ENCODE data around the gene CD46.
"Not testable (repeated sequence)": the region's sequence is repeated elsewhere in the genome, so short reads cannot be mapped to it uniquely, and the experiment has no call there.

Gene CD46

GRCh38 chr1:207754011-207754410 lies 2.2 kb downstream of the CD46 start:
- Histone ChIP-seq H3K9me3 (ENCODE audit: insufficient read depth, low read depth, low read length) (no peaks in the 10 kb centered on the region), H3K9ac (ENCODE audit: low read depth, low read length) (peak overlapping the region; percentile 83; the same call in 1 of the 2 replicates), H3K27me3 (ENCODE audit: insufficient read depth, low read length) (no peaks in the 10 kb centered on the region), H3K27ac (ENCODE audit: low read length) (no peak overlapping the region), H3K4me3 (ENCODE audit: low read length) (peak overlapping the region; percentile 97), H3K4me1 (ENCODE audit: insufficient read depth, low read length) (peaks cover 21% of the 10 kb centered on the region), H3K36me3 (ENCODE audit: insufficient read depth, low read depth, low read length) (peaks cover 24% of the 10 kb centered on the region)

- no peaks in the 10 kb centered on the region for H3K9me3 ChIP-seq (ENCODE audit: insufficient read depth, low read depth, low read length)
- no peak overlapping the region for H3K9ac ChIP-seq (ENCODE audit: low read depth, low read length)
- H3K4me1 ChIP-seq (ENCODE audit: insufficient read depth, low read length), result peaks cover 16% of the 10 kb centered on the region
- peaks cover 35% of the 10 kb centered on the region for H3K36me3 ChIP-seq (ENCODE audit: insufficient read depth, low read depth, low read length)
- no peaks in the 10 kb centered on the region for H3K27me3 ChIP-seq (ENCODE audit: insufficient read depth, low read length)
- H3K27ac ChIP-seq (ENCODE audit: low read length), result no peak overlapping the region
- no peak overlapping the region for H3K4me3 ChIP-seq (ENCODE audit: low read length)
Measured at GRCh38 chr1:207754974-207755700, 3.3 kb downstream of the CD46 start.

- H3K36me3 ChIP-seq (ENCODE audit: insufficient read depth, low read depth, low read length), result peaks cover 44% of the 10 kb centered on the region
- H3K27ac ChIP-seq (ENCODE audit: low read length), result no peak overlapping the region
- H3K4me3 ChIP-seq (ENCODE audit: low read length), result no peak overlapping the region
- H3K9me3 ChIP-seq (ENCODE audit: insufficient read depth, low read depth, low read length), result no peaks in the 10 kb centered on the region
- H3K27me3 ChIP-seq (ENCODE audit: insufficient read depth, low read length), result no peaks in the 10 kb centered on the region
- peaks cover 16% of the 10 kb centered on the region for H3K4me1 ChIP-seq (ENCODE audit: insufficient read depth, low read length)
- no peak overlapping the region for H3K9ac ChIP-seq (ENCODE audit: low read depth, low read length)
Measured at GRCh38 chr1:207755846-207756693, 4.2 kb downstream of the CD46 start.

GRCh38 chr1:207762622-207763021 lies 10.8 kb downstream of the CD46 start:
- no peaks in the 10 kb centered on the region for H3K4me1 ChIP-seq (ENCODE audit: insufficient read depth, low read length)
- H3K4me3 ChIP-seq (ENCODE audit: low read length), result no peak overlapping the region
- peaks cover 99% of the 10 kb centered on the region for H3K36me3 ChIP-seq (ENCODE audit: insufficient read depth, low read depth, low read length)
- H3K27me3 ChIP-seq (ENCODE audit: insufficient read depth, low read length), result no peaks in the 10 kb centered on the region
- H3K27ac ChIP-seq (ENCODE audit: low read length), result no peak overlapping the region
- no peak overlapping the region for H3K9ac ChIP-seq (ENCODE audit: low read depth, low read length)
- H3K9me3 ChIP-seq (ENCODE audit: insufficient read depth, low read depth, low read length), result no peaks in the 10 kb centered on the region

- Histone ChIP-seq H3K4me1 (ENCODE audit: insufficient read depth, low read length) (no peaks in the 10 kb centered on the region), H3K27me3 (ENCODE audit: insufficient read depth, low read length) (no peaks in the 10 kb centered on the region), H3K36me3 (ENCODE audit: insufficient read depth, low read depth, low read length) (peaks cover 99% of the 10 kb centered on the region), H3K9ac (ENCODE audit: low read depth, low read length) (no peak overlapping the region), H3K27ac (ENCODE audit: low read length) (no peak overlapping the region), H3K9me3 (ENCODE audit: insufficient read depth, low read depth, low read length) (no peaks in the 10 kb centered on the region), H3K4me3 (ENCODE audit: low read length) (no peak overlapping the region)
Measured at GRCh38 chr1:207763091-207763490, 11.2 kb downstream of the CD46 start.

GRCh38 chr1:207763972-207764371 lies 12.1 kb downstream of the CD46 start:
- Histone ChIP-seq H3K27me3 (ENCODE audit: insufficient read depth, low read length) (no peaks in the 10 kb centered on the region), H3K27ac (ENCODE audit: low read length) (no peak overlapping the region), H3K9me3 (ENCODE audit: insufficient read depth, low read depth, low read length) (no peaks in the 10 kb centered on the region), H3K36me3 (ENCODE audit: insufficient read depth, low read depth, low read length) (peaks cover 99% of the 10 kb centered on the region), H3K9ac (ENCODE audit: low read depth, low read length) (no peak overlapping the region), H3K4me1 (ENCODE audit: insufficient read depth, low read length) (no peaks in the 10 kb centered on the region), H3K4me3 (ENCODE audit: low read length) (no peak overlapping the region)

DNA sequence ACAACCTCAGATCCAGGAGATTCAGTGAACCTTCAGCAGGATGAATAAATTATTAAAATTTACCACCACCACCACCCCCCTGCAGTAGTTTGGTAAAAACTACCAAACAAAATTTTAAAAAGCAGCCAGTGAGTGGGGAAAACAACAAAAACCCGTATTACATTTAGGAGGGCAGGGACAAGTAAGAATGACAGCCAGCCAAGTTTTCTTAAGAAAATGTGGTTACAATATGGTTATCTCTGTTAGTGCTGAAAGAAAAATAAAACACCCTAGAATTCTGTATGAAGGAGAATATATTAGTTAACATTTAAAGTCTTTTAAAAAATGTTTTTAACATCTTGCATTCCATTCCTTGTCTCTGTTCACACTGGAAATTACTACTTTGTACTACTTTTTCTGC lies 14.7 kb downstream of the CD46 start:
- H3K27me3 ChIP-seq (ENCODE audit: insufficient read depth, low read length), result no peaks in the 10 kb centered on the region
- H3K9me3 ChIP-seq (ENCODE audit: insufficient read depth, low read depth, low read length), result peaks cover 4% of the 10 kb centered on the region; the same call in 1 of the 2 replicates
- peaks cover 93% of the 10 kb centered on the region for H3K36me3 ChIP-seq (ENCODE audit: insufficient read depth, low read depth, low read length)
- no peak overlapping the region for H3K27ac ChIP-seq (ENCODE audit: low read length)
- H3K4me1 ChIP-seq (ENCODE audit: insufficient read depth, low read length), result no peaks in the 10 kb centered on the region
- H3K9ac ChIP-seq (ENCODE audit: low read depth, low read length), result no peak overlapping the region
- no peak overlapping the region for H3K4me3 ChIP-seq (ENCODE audit: low read length)

DNA sequence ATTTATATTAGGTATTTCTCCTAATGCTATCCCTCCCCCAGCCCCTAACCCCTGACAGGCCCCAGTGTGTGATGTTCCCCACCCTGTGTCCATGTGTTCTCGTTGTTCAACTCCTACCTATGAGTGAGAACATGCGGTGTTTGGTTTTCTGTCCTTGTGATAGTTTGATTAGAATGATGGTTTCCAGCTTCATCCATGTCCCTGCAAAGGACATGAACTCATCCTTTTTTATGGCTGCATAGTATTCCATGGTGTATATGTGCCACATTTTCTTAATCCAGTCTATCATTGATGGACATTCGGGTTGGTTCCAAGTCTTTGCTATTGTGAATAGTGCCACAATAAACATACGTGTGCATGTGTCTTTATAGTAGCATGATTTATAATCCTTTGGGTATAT lies 18.7 kb downstream of the CD46 start:
- H3K27ac ChIP-seq (ENCODE audit: low read length); H3K9me3 ChIP-seq (ENCODE audit: insufficient read depth, low read depth, low read length); H3K27me3 ChIP-seq (ENCODE audit: insufficient read depth, low read length); H3K4me3 ChIP-seq (ENCODE audit: low read length); H3K4me1 ChIP-seq (ENCODE audit: insufficient read depth, low read length); H3K9ac ChIP-seq (ENCODE audit: low read depth, low read length): not testable (repeated sequence)
- H3K36me3 ChIP-seq (ENCODE audit: insufficient read depth, low read depth, low read length), result peaks cover 61% of the 10 kb centered on the region

DNA sequence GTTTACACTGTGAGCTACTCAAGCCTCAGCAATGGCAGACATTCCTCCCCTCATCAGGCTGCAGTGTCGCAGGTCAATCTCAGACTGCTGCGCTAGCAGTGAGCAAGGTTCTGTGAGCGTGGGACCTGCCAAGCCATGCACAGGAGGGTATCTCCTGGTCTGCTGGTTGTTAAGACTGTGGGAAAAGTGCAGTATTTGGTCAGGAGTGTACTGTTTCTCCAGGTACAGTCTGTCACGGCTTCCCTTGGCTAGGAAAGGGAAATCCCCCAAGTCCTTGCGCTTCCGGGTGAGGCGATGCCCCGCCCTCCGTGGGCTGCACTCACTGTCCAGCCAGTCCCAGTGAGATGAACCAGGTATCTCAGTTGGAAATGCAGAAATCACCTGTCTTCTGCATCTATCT lies 24.2 kb downstream of the CD46 start:
- not testable (repeated sequence) for H3K4me1 ChIP-seq (ENCODE audit: insufficient read depth, low read length); H3K27me3 ChIP-seq (ENCODE audit: insufficient read depth, low read length); H3K4me3 ChIP-seq (ENCODE audit: low read length); H3K9ac ChIP-seq (ENCODE audit: low read depth, low read length); H3K9me3 ChIP-seq (ENCODE audit: insufficient read depth, low read depth, low read length); H3K27ac ChIP-seq (ENCODE audit: low read length)
- H3K36me3 ChIP-seq (ENCODE audit: insufficient read depth, low read depth, low read length), result peaks cover 51% of the 10 kb centered on the region

GRCh38 chr1:207777412-207777811 lies 25.6 kb downstream of the CD46 start:
- peaks cover 61% of the 10 kb centered on the region for H3K36me3 ChIP-seq (ENCODE audit: insufficient read depth, low read depth, low read length)
- not testable (repeated sequence) for H3K9ac ChIP-seq (ENCODE audit: low read depth, low read length); H3K4me1 ChIP-seq (ENCODE audit: insufficient read depth, low read length); H3K9me3 ChIP-seq (ENCODE audit: insufficient read depth, low read depth, low read length); H3K4me3 ChIP-seq (ENCODE audit: low read length); H3K27ac ChIP-seq (ENCODE audit: low read length); H3K27me3 ChIP-seq (ENCODE audit: insufficient read depth, low read length)

DNA sequence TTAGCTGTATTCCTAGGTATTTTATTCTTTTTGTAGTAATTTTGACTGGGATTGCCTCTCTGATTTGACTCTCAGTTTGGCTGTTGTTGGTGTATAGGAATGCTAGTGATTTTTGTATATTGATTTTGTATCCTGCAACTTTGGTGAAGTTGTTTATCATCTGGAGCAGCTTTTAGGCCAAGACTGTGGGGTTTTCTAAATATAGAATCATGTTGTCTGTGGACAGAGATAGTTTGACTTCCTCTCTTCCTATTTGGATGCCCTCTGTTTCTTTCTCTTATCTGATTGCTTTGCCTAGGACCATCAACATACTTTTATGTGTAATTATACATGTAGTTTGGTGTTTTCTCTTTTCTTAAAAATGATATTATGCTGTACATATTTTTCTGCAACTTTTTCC lies 27.2 kb downstream of the CD46 start:
- no peaks in the 10 kb centered on the region for H3K9me3 ChIP-seq (ENCODE audit: insufficient read depth, low read depth, low read length)
- no peak overlapping the region for H3K27ac ChIP-seq (ENCODE audit: low read length)
- H3K36me3 ChIP-seq (ENCODE audit: insufficient read depth, low read depth, low read length), result peaks cover 71% of the 10 kb centered on the region
- no peaks in the 10 kb centered on the region for H3K27me3 ChIP-seq (ENCODE audit: insufficient read depth, low read length)
- no peak overlapping the region for H3K9ac ChIP-seq (ENCODE audit: low read depth, low read length)
- H3K4me1 ChIP-seq (ENCODE audit: insufficient read depth, low read length), result no peaks in the 10 kb centered on the region
- no peak overlapping the region for H3K4me3 ChIP-seq (ENCODE audit: low read length)

GRCh38 chr1:207781312-207781711 lies 29.5 kb downstream of the CD46 start:
- H3K27ac ChIP-seq (ENCODE audit: low read length), result no peak overlapping the region
- H3K9me3 ChIP-seq (ENCODE audit: insufficient read depth, low read depth, low read length), result no peaks in the 10 kb centered on the region
- no peak overlapping the region for H3K9ac ChIP-seq (ENCODE audit: low read depth, low read length)
- H3K27me3 ChIP-seq (ENCODE audit: insufficient read depth, low read length), result no peaks in the 10 kb centered on the region
- no peaks in the 10 kb centered on the region for H3K4me1 ChIP-seq (ENCODE audit: insufficient read depth, low read length)
- H3K4me3 ChIP-seq (ENCODE audit: low read length), result no peak overlapping the region
- peaks cover 80% of the 10 kb centered on the region for H3K36me3 ChIP-seq (ENCODE audit: insufficient read depth, low read depth, low read length)
